K562 (cell line): ENCODE data around the gene TULP4. TPM values are rescaled to one million over a fixed set of nuclear protein-coding genes. Genes with fewer than 3 reads are reported as not detected.

ENCODE experiments used
- ATAC-seq: fragments of 200-7000 bp; cut with Tn5 transposase; 3 replicates; pipeline ENCODE4 v1.9.1; 2020; ENCODE audit warnings: moderate library complexity
- BruUV-seq: library from RNA; stranded (reverse); fragments of 400-500 nt; replicated peaks from 2 replicates; lab custom pipeline; 2021; lab: Mats Ljungman, UMichigan
- CTCF ChIA-PET: fragments of 300-600 bp; formaldehyde crosslinking; extraction: SDS; loops from one replicate; lab custom pipeline; 2021; ENCODE audit warnings: low intra/inter-chr PET ratio; lab: Yijun Ruan, JAX
- POLR2A ChIA-PET: fragments of 300-600, 350-650 bp; sonication (Branson Sonifier 250); formaldehyde crosslinking; extraction: SDS; loops from one replicate; lab custom pipeline; 2021; ENCODE audit warnings: antibody characterized with exemption, inconsistent platforms; lab: Yijun Ruan, JAX
- DNase-seq, 4 experiments: peaks; one replicate each; pipeline versions ENCODE4 v3.0.0 to v3.0.0-alpha.2; 2011 to 2018; ENCODE audit warnings: low spot score in 3 of 4, mixed read lengths in 3 of 4; ENCODE audit errors: extremely low read depth in 1 of 4
- FAIRE-seq: peaks from 2 replicates; lab custom pipeline; 2011; peaks lifted over from hg19 to GRCh38; lab: Jason Lieb, UNC
- H2AFZ ChIP-seq: 2 replicates; pipeline ENCODE4 v1.6.0; 2011; ENCODE audit warnings: low read depth, low read length, control low read depth, inconsistent platforms
- H3K27ac ChIP-seq: fragments of 200-600 bp; 3 replicates; pipeline ENCODE4 v1.8.0; 2011; ENCODE audit warnings: low read depth, mild to moderate bottlenecking, control low read depth, inconsistent platforms, low read length, moderate library complexity, mixed read lengths; ENCODE audit errors: extremely low read depth
- H3K27me3 ChIP-seq, 2 experiments: fragments of 300-600 bp in 1 of 2; 2 replicates in 1 of 2; 3 replicates in 1 of 2; pipeline versions ENCODE4 v1.6.0 to v1.8.0; 2011; ENCODE audit warnings: inconsistent platforms in 2 of 2, low read length in 2 of 2, mild to moderate bottlenecking in 1 of 2, mixed read lengths in 1 of 2, moderate library complexity in 1 of 2; ENCODE audit not compliant: control insufficient read depth in 2 of 2, insufficient read depth in 2 of 2
- H3K36me3 ChIP-seq: fragments of 300-600 bp; 3 replicates; pipeline ENCODE4 v1.8.0; 2011; ENCODE audit warnings: mild to moderate bottlenecking, low read length, inconsistent platforms; ENCODE audit not compliant: control insufficient read depth, insufficient read depth
- H3K4me1 ChIP-seq, 2 experiments: fragments of 200-600 bp in 1 of 2; replicated peaks in 1 of 2; 2 replicates in 1 of 2; 3 replicates in 1 of 2; pipeline versions ENCODE4 v1.5.1 to v1.8.0; 2011; ENCODE audit warnings: inconsistent platforms in 2 of 2, low read length in 2 of 2, mild to moderate bottlenecking in 1 of 2, mixed read lengths in 1 of 2, moderate library complexity in 1 of 2; ENCODE audit not compliant: control insufficient read depth in 2 of 2, insufficient read depth in 2 of 2
- H3K4me2 ChIP-seq: 2 replicates; pipeline ENCODE4 v1.6.1; 2011; ENCODE audit warnings: low read length, control low read depth, inconsistent platforms, mixed read lengths; ENCODE audit not compliant: insufficient read depth
- H3K4me3 ChIP-seq: fragments of 200-600 bp; sonication (generic), shearing (Covaris generic); 2 replicates; pipeline ENCODE4 v1.5.1; 2016; ENCODE audit warnings: control low read depth, inconsistent platforms
- H3K79me2 ChIP-seq: fragments of 200-600 bp; 3 replicates; pipeline ENCODE4 v1.8.0; 2011; ENCODE audit warnings: low read length, inconsistent platforms; ENCODE audit not compliant: control insufficient read depth, insufficient read depth
- H3K9ac ChIP-seq, 2 experiments: 2 replicates each; pipeline versions ENCODE4 v1.6.0 to v1.6.1; 2011; ENCODE audit warnings: low read depth in 2 of 2, low read length in 2 of 2, control low read depth in 1 of 2, inconsistent platforms in 1 of 2, mild to moderate bottlenecking in 1 of 2, mixed read lengths in 1 of 2; ENCODE audit not compliant: insufficient read depth in 1 of 2
- H3K9me1 ChIP-seq: one replicate; pipeline ENCODE4 v1.6.0; 2011; ENCODE audit warnings: inconsistent platforms, mild to moderate bottlenecking, low read length, moderate library complexity; ENCODE audit not compliant: control insufficient read depth, insufficient read depth
- H3K9me3 ChIP-seq: replicated peaks from 2 replicates; pipeline ENCODE4 v1.5.1; 2011; ENCODE audit warnings: low read depth, low read length, inconsistent platforms; ENCODE audit not compliant: control insufficient read depth, insufficient read depth
- H4K20me1 ChIP-seq: replicated peaks from 2 replicates; pipeline ENCODE4 v1.6.1; 2011; ENCODE audit warnings: low read length, inconsistent platforms, mixed read lengths; ENCODE audit not compliant: control insufficient read depth, insufficient read depth
- TBL1XR1 ChIP-seq, 2 experiments: IDR thresholded peaks; 2 replicates each; pipeline ENCODE4 v1.6.1; 2012; ENCODE audit warnings: improper control_type of control experiment in 2 of 2, low read length in 2 of 2, mild to moderate bottlenecking in 1 of 2
- U2AF1 ChIP-seq: fragments of 200-400 bp; formaldehyde crosslinking; optimal IDR thresholded peaks from 2 replicates; pipeline ENCODE3; 2017; ENCODE audit warnings: mild to moderate bottlenecking, low read depth, low read length, moderate library complexity
- ZC3H4 ChIP-seq: sonication (generic); formaldehyde crosslinking; IDR thresholded peaks from 2 replicates; pipeline ENCODE4 v1.9.0; 2021; ENCODE audit warnings: missing genetic modification reagents, borderline replicate concordance
- ZNF695 ChIP-seq: fragments of 450-650 bp; formaldehyde crosslinking; IDR thresholded peaks from 2 replicates; pipeline ENCODE4 v1.4.0; 2020; ENCODE audit warnings: mild to moderate bottlenecking, moderate library complexity
- WGBS: fragments of 100-300 bp; shearing (Covaris generic); methylation state at CpG from one replicate; pipeline ENCODE4 v1.1.6; 2016; ENCODE audit warnings: low coverage, mixed read lengths; ENCODE audit not compliant: insufficient coverage; ENCODE audit errors: missing lambda C conversion rate; 5-methylcytosine and 5-hydroxymethylcytosine counted together
- in situ Hi-C: fragments of 300-500 bp; cut with MboI; formaldehyde crosslinking; loops from 4 replicates; pipeline ENCODE4 v1.15.0; 2018; ENCODE audit warnings: inconsistent platforms, mixed read lengths
- intact Hi-C: fragments of 100-400 bp; cut with micrococcal nuclease; formaldehyde crosslinking; loops from 2 replicates; pipeline ENCODE4 v1.14.2; 2022
- polyA plus RNA-seq, 8 experiments: library from polyadenylated mRNA; depleted of rRNA in 4 of 8; stranded (reverse) in 5 of 8; unstranded in 3 of 8; fragments of >200 nt; fragmentation: Nextera tagmentation in 2 of 8; fragmentation: Illumina TruSeq in 1 of 8; extraction: Ambion mirVana in 2 of 8; extraction: Trizol in 1 of 8; gene quantifications; 2 replicates each; pipeline versions ENCODE4 v1.2.1 to v1.2.3, GENCODE V29; 2011 to 2014; ENCODE audit warnings: inconsistent platforms in 1 of 8, missing spikeins in 1 of 8
- total RNA-seq, 7 experiments: library from RNA; depleted of rRNA in 6 of 7; stranded (reverse); fragments of >200 nt in 6 of 7; fragmentation: Illumina TruSeq in 2 of 7; extraction: Trizol in 2 of 7; gene quantifications; 2 replicates each; pipeline versions ENCODE4 v1.2.1 to v1.2.3, GENCODE V29; 2011 to 2021; ENCODE audit warnings: low replicate concordance in 1 of 7
- TF ChIP-seq, protein P1 (sequence below): sonication (generic); formaldehyde crosslinking; IDR thresholded peaks from 2 replicates; pipeline ENCODE4 v1.8.0; 2022; ENCODE audit warnings: mild to moderate bottlenecking, missing genetic modification reagents, borderline replicate concordance
- TF ChIP-seq, protein P2 (sequence below): fragments of 450-650 bp; formaldehyde crosslinking; IDR thresholded peaks from 2 replicates; pipeline ENCODE4 v1.4.0; 2020; ENCODE audit warnings: mild to moderate bottlenecking, moderate library complexity
- TF ChIP-seq, protein P3 (sequence below): fragments of 450-650 bp; IDR thresholded peaks from 2 replicates; pipeline ENCODE4 v1.6.1; 2016

Gene TULP4
- total and polyA plus RNA-seq, 9 of the 15 experiments (the other 6 are each of a cell fraction or from before 2014, with no cell fraction given) = 1.2 to 50.4 (median 11.0) TPM

DNA sequence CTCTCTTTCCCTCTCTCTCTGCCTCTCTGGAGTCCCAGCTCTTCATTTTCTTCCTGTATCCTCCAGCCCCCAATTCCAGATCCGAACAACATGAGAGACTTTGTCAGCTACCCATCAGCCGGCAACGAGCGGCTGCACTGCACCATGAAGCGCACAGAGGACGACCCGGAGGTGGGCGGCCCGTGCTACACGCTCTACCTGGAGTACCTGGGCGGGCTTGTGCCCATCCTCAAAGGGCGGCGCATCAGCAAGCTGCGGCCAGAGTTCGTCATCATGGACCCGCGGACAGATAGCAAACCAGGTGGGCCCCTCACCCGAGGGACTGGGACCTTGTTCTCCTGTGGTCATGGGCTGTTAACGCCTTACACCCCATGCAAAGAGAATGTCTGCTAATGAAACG lies 168.7 kb downstream of the TULP4 start (continued):
- TF ChIP-seq, protein P1, sequence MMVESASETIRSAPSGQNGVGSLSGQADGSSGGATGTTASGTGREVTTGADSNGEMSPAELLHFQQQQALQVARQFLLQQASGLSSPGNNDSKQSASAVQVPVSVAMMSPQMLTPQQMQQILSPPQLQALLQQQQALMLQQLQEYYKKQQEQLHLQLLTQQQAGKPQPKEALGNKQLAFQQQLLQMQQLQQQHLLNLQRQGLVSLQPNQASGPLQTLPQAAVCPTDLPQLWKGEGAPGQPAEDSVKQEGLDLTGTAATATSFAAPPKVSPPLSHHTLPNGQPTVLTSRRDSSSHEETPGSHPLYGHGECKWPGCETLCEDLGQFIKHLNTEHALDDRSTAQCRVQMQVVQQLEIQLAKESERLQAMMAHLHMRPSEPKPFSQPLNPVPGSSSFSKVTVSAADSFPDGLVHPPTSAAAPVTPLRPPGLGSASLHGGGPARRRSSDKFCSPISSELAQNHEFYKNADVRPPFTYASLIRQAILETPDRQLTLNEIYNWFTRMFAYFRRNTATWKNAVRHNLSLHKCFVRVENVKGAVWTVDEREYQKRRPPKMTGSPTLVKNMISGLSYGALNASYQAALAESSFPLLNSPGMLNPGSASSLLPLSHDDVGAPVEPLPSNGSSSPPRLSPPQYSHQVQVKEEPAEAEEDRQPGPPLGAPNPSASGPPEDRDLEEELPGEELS (CRISPR knock-in tag) = no peak
- TF ChIP-seq U2AF1 (no peak), ZNF695 (CRISPR knock-in tag) (no peak), TBL1XR1 (IDR thresholded peaks at IDR 0.05; ENCODE audit: low read length in 2 of 2) (no peak)
- TF ChIP-seq, protein P2, sequence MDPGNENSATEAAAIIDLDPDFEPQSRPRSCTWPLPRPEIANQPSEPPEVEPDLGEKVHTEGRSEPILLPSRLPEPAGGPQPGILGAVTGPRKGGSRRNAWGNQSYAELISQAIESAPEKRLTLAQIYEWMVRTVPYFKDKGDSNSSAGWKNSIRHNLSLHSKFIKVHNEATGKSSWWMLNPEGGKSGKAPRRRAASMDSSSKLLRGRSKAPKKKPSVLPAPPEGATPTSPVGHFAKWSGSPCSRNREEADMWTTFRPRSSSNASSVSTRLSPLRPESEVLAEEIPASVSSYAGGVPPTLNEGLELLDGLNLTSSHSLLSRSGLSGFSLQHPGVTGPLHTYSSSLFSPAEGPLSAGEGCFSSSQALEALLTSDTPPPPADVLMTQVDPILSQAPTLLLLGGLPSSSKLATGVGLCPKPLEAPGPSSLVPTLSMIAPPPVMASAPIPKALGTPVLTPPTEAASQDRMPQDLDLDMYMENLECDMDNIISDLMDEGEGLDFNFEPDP (CRISPR knock-in tag) = no peak
- TF ChIP-seq, all 486 proteins: peak for 0

DNA sequence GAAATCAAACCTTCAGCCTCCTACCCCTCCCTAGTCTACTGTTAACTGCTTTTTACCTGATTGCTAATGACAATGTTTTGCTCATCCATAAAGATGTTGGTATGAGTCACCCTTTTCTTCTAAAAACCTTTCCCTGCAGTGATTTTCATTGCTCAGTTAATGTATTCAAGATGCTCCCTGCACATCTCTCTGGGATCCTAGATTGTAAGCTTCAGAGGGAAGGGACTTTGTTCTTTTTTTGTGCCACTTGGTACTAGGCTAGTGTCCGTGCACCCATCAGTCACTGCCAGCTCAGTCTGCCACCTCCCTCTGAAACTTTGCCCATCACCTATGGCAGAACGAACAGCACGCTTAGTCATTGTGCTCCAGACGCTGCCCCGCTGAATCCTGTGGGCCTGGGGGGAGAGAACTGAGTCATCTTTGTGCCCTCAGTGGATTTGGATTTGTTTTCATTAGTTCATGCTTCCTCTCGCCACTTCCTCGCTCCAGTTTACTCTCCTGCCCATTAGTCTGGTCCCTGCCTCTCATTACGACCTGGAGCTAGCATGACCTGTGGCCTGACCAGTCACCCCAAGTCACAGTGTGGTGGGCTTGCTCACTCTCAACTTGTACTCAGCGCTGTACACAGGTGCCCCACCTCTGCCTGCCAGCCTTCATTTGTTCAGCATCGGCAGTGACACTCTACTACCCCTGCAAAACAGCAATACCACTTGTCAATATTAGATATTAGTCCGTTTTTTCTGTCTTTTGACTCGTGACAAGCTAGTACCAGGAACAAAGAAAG lies 169.6 kb downstream of the TULP4 start:
- no TSS peak for BruUV-seq
- H3K4me1 ChIP-seq = no peaks in the 10 kb centered on the region
- no peaks in the 10 kb centered on the region for H3K79me2 ChIP-seq
- H3K4me2 ChIP-seq = no peak overlapping the region
- no peak overlapping the region for H3K4me3 ChIP-seq
- WGBS = 72% methylated on average over 12 of the region's 12 CpGs
- ChIA-PET POLR2A (interaction anchor here (1.0 kb wide), 1 partner anchor 8 kb away, joined by 3 read pairs; no protein-coding TSS in a partner anchor), CTCF (no interaction called here)
- H3K36me3 ChIP-seq = peaks cover 22% of the 10 kb centered on the region; the same call in 2 of the 3 replicates
- no peaks in the 10 kb centered on the region for H4K20me1 ChIP-seq
- no peaks in the 10 kb centered on the region for H3K27me3 ChIP-seq
- H3K9me1 ChIP-seq = peaks cover 4% of the 10 kb centered on the region
- no peak for ATAC-seq
- in situ Hi-C loops (no loop called here), intact Hi-C loops (no loop called here)
- no peak for TF ChIP-seq ZC3H4 (CRISPR knock-in tag)
- TF ChIP-seq, protein P3, sequence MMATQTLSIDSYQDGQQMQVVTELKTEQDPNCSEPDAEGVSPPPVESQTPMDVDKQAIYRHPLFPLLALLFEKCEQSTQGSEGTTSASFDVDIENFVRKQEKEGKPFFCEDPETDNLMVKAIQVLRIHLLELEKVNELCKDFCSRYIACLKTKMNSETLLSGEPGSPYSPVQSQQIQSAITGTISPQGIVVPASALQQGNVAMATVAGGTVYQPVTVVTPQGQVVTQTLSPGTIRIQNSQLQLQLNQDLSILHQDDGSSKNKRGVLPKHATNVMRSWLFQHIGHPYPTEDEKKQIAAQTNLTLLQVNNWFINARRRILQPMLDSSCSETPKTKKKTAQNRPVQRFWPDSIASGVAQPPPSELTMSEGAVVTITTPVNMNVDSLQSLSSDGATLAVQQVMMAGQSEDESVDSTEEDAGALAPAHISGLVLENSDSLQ = no peak
- no peak overlapping the region for H3K27ac ChIP-seq
- peak overlapping the region in 1 of 2 experiments; percentile 31; a peak in 1 of 4 replicates for H3K9ac ChIP-seq
- H2AFZ ChIP-seq = no peak overlapping the region
- no peak for FAIRE-seq
- DNase-seq = no peak
- H3K9me3 ChIP-seq = no peaks in the 10 kb centered on the region
